GM12878 (cell line): Measurements from ENCODE around the gene SBF2. TPM values are rescaled to one million over a fixed set of nuclear protein-coding genes. Genes with fewer than 3 reads are reported as not detected.
"Not testable (repeated sequence)": the region's sequence is repeated elsewhere in the genome, so short reads cannot be mapped to it uniquely, and the experiment has no call there.

Experiments
- ATAC-seq: fragments of 200-7000 bp; cut with Tn5 transposase; 3 replicates; pipeline ENCODE4 v1.9.1; 2020; ENCODE audit warnings: mild to moderate bottlenecking, moderate library complexity
- BruUV-seq: library from RNA; stranded (reverse); fragments of 400-500 nt; replicated peaks from 2 replicates; lab custom pipeline; 2021; lab: Mats Ljungman, UMichigan
- CTCF ChIA-PET: fragments of 300-600 bp; sonication (Branson Sonifier 250); formaldehyde crosslinking; extraction: SDS; loops from one replicate; lab custom pipeline; 2021; ENCODE audit warnings: inconsistent platforms; lab: Yijun Ruan, JAX
- POLR2A ChIA-PET: fragments of 350-600 bp; formaldehyde crosslinking; extraction: SDS; loops from one replicate; lab custom pipeline; 2021; ENCODE audit warnings: inconsistent platforms; lab: Charles Lee
- RAD21 ChIA-PET: fragments of 300-600 bp; sonication (Branson Sonifier 250); formaldehyde crosslinking; loops from one replicate; lab custom pipeline; 2023; ENCODE audit warnings: antibody characterized with exemption; ENCODE audit not compliant: unreplicated experiment; lab: Charles Lee
- SMC1A ChIA-PET: fragments of 300-600 bp; sonication (Branson Sonifier 250); formaldehyde crosslinking; loops from one replicate; lab custom pipeline; 2023; ENCODE audit not compliant: unreplicated experiment, uncharacterized antibody; lab: Charles Lee
- DNase-seq: peaks from one replicate; pipeline ENCODE4 v3.0.0-alpha.2; 2011; ENCODE audit warnings: low read depth, low spot score
- FAIRE-seq: peaks from 3 replicates; lab custom pipeline; 2011; peaks lifted over from hg19 to GRCh38; lab: Jason Lieb, UNC
- H2AFZ ChIP-seq: 2 replicates; pipeline ENCODE4 v1.6.0; 2011; ENCODE audit warnings: low read depth, low read length, control low read depth; ENCODE audit not compliant: control insufficient read depth
- H3K27ac ChIP-seq: 2 replicates; pipeline ENCODE4 v1.5.1; 2011; ENCODE audit warnings: control low read depth; ENCODE audit not compliant: control insufficient read depth, insufficient read depth
- H3K27me3 ChIP-seq, 2 experiments: replicated peaks in 1 of 2; 2 replicates each; pipeline versions ENCODE4 v1.6.0 to v1.6.1; 2011; ENCODE audit warnings: low read length in 1 of 2; ENCODE audit not compliant: control insufficient read depth in 2 of 2, insufficient read depth in 2 of 2
- H3K36me3 ChIP-seq, 2 experiments: 2 replicates each; pipeline ENCODE4 v1.5.1; 2011; ENCODE audit warnings: low read length in 1 of 2; ENCODE audit not compliant: control insufficient read depth in 2 of 2, insufficient read depth in 2 of 2
- H3K4me1 ChIP-seq: 2 replicates; pipeline ENCODE4 v1.6.1; 2011; ENCODE audit warnings: mild to moderate bottlenecking, low read length, moderate library complexity, mixed read lengths; ENCODE audit not compliant: control insufficient read depth, insufficient read depth
- H3K4me2 ChIP-seq: 2 replicates; pipeline ENCODE4 v1.6.0; 2011; ENCODE audit warnings: control low read depth; ENCODE audit not compliant: control insufficient read depth, insufficient read depth
- H3K4me3 ChIP-seq: fragments of 200-600 bp; sonication (generic); 2 replicates; pipeline ENCODE4 v1.5.1; 2016
- H3K79me2 ChIP-seq: 2 replicates; pipeline ENCODE4 v1.6.0; 2011; ENCODE audit warnings: low read length; ENCODE audit not compliant: control insufficient read depth, insufficient read depth
- H3K9ac ChIP-seq: 2 replicates; pipeline ENCODE4 v1.8.0; 2011; ENCODE audit warnings: low read length, control low read depth, mixed read lengths; ENCODE audit not compliant: control insufficient read depth, insufficient read depth
- H3K9me3 ChIP-seq: replicated peaks from 3 replicates; pipeline ENCODE4 v1.5.1; 2011; ENCODE audit warnings: mild to moderate bottlenecking, low read length; ENCODE audit not compliant: control insufficient read depth, insufficient read depth
- H4K20me1 ChIP-seq: 2 replicates; pipeline ENCODE4 v1.6.0; 2011; ENCODE audit not compliant: control insufficient read depth, insufficient read depth
- BHLHE40 ChIP-seq, 2 experiments: fragments of 450-650 bp in 1 of 2; IDR thresholded peaks; 2 replicates each; pipeline ENCODE4 v1.6.1; 2011 to 2017; ENCODE audit warnings: low read depth in 2 of 2, borderline replicate concordance in 1 of 2, improper control_type of control experiment in 1 of 2, low read length in 1 of 2, mild to moderate bottlenecking in 1 of 2
- ELK1 ChIP-seq: IDR thresholded peaks from 2 replicates; pipeline ENCODE4 v1.6.1; 2012; ENCODE audit warnings: low read depth, low read length, improper control_type of control experiment
- HDAC2 ChIP-seq: fragments of 200-600 bp; sonication (generic); IDR thresholded peaks from 2 replicates; pipeline ENCODE4 v1.6.1; 2017
- MXI1 ChIP-seq: fragments of 150-350 bp; IDR thresholded peaks from 2 replicates; pipeline ENCODE4 v1.6.1; 2011; ENCODE audit warnings: low read depth, mild to moderate bottlenecking, inconsistent platforms, low read length, improper control_type of control experiment
- MYB ChIP-seq: fragments of 150-350 bp; IDR thresholded peaks from 2 replicates; pipeline ENCODE4 v1.6.1; 2014; ENCODE audit warnings: mild to moderate bottlenecking, low read depth, low read length, borderline replicate concordance
- RFX5 ChIP-seq: IDR thresholded peaks from 2 replicates; pipeline ENCODE4 v1.6.1; 2011; ENCODE audit warnings: low read depth, low read length, improper control_type of control experiment
- SMARCA5 ChIP-seq: fragments of 450-650 bp; IDR thresholded peaks from 2 replicates; pipeline ENCODE4 v1.6.1; 2017; ENCODE audit warnings: mild to moderate bottlenecking
- ZBED1 ChIP-seq: IDR thresholded peaks from 2 replicates; pipeline ENCODE4 v1.6.1; 2016; ENCODE audit warnings: borderline replicate concordance
- ZNF217 ChIP-seq: fragments of 450-650 bp; IDR thresholded peaks from 2 replicates; pipeline ENCODE4 v1.6.1; 2017; ENCODE audit warnings: antibody characterized with exemption, mild to moderate bottlenecking
- ZNF24 ChIP-seq: fragments of 450-650 bp; IDR thresholded peaks from 2 replicates; pipeline ENCODE4 v1.6.1; 2017; ENCODE audit warnings: antibody characterized with exemption, mild to moderate bottlenecking
- WGBS: methylation state at CpG from one replicate; pipeline ENCODE4 v1.1.6; 2016; ENCODE audit warnings: low lambda C conversion rate; ENCODE audit not compliant: insufficient replicate concordance, insufficient coverage; ENCODE audit errors: missing lambda C conversion rate; 5-methylcytosine and 5-hydroxymethylcytosine counted together
- in situ Hi-C: fragments of 300-500 bp; cut with MboI; formaldehyde crosslinking; loops from 9 replicates; pipeline ENCODE4 v1.14.3; 2018; ENCODE audit warnings: mixed read lengths
- intact Hi-C: fragments of 100-400 bp; cut with micrococcal nuclease; formaldehyde crosslinking; loops from one replicate; pipeline ENCODE4 v1.14.2; 2022; ENCODE audit not compliant: unreplicated experiment
- polyA plus RNA-seq, 11 experiments: library from polyadenylated mRNA; depleted of rRNA in 4 of 11; unstranded in 6 of 11; stranded (reverse) in 5 of 11; fragments of >200 nt; fragmentation: Nextera tagmentation in 4 of 11; fragmentation: Illumina TruSeq in 1 of 11; extraction: Ambion mirVana in 4 of 11; extraction: Trizol in 1 of 11; gene quantifications; 1 replicate in 1 of 11; 2 replicates in 10 of 11; pipeline versions ENCODE4 v1.2.1 to v1.2.3, GENCODE V29; 2011 to 2016; ENCODE audit warnings: inconsistent platforms in 2 of 11, missing spikeins in 2 of 11, low read depth in 1 of 11
- total RNA-seq, 4 experiments: library from RNA; depleted of rRNA in 3 of 4; stranded (reverse); fragments of >200 nt in 3 of 4; fragmentation: Illumina TruSeq in 1 of 4; extraction: Trizol in 1 of 4; gene quantifications; 2 replicates each; pipeline versions ENCODE4 v1.2.1 to v1.2.3, GENCODE V29; 2013 to 2021
- TF ChIP-seq, protein P1 (sequence below): IDR thresholded peaks from 2 replicates; pipeline ENCODE4 v1.6.1; 2012; ENCODE audit warnings: low read length, inconsistent platforms

Gene SBF2
- total and polyA plus RNA-seq, 10 of the 15 experiments (the other 5 are each of a cell fraction or from before 2014, with no cell fraction given): 0.24 to 2.3 (median 1.1) TPM

DNA sequence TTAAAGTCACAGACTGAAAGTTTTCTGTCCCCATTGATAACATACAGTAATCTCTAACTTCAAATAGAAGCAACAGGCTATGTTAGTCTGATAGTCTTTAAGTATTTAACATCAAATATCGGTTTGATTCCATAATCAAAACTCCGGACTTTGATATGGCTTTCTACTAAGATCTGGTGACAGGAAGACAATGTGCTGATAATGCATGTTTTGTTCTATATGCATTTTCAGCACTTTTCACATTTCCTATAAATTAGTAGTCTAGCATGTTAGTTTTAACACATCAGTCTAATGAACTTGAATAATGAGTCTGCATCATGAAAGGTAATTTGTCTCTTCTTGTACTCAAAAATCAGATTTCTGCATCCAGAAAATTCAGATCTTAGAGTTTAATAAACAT is 252.7 kb downstream of the SBF2 start (continued):
- no peak for TF ChIP-seq ZNF24
- TF ChIP-seq, all 136 proteins: peak for 0

GRCh38 chr11:10038521-10039302 is 255.3 kb downstream of the SBF2 start:
- ChIA-PET CTCF (no interaction called here), RAD21 (no interaction called here), SMC1A (interaction anchor here (1.2 kb wide), 1 partner anchor 10 kb away, joined by 3 read pairs; no protein-coding TSS in a partner anchor), POLR2A (no interaction called here)
- Histone ChIP-seq H3K4me3 (no peak overlapping the region), H4K20me1 (no peaks in the 10 kb centered on the region), H3K4me1 (no peaks in the 10 kb centered on the region), H3K9me3 (no peaks in the 10 kb centered on the region), H3K9ac (no peak overlapping the region), H3K4me2 (no peak overlapping the region), H2AFZ (no peak overlapping the region), H3K36me3 (no peaks in the 10 kb centered on the region), H3K27me3 (no peaks in the 10 kb centered on the region), H3K27ac (no peak overlapping the region), H3K79me2 (no peaks in the 10 kb centered on the region)
- intact Hi-C loops (no loop called here), in situ Hi-C loops (no loop called here)
- no TSS peak for BruUV-seq
- 0% methylated on average over 2 of the region's 2 CpGs for WGBS
- FAIRE-seq: no peak
- ATAC-seq: no peak
- DNase-seq: no peak
- TF ChIP-seq, protein P1, sequence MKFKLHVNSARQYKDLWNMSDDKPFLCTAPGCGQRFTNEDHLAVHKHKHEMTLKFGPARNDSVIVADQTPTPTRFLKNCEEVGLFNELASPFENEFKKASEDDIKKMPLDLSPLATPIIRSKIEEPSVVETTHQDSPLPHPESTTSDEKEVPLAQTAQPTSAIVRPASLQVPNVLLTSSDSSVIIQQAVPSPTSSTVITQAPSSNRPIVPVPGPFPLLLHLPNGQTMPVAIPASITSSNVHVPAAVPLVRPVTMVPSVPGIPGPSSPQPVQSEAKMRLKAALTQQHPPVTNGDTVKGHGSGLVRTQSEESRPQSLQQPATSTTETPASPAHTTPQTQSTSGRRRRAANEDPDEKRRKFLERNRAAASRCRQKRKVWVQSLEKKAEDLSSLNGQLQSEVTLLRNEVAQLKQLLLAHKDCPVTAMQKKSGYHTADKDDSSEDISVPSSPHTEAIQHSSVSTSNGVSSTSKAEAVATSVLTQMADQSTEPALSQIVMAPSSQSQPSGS: no peak
- no peak for TF ChIP-seq ZNF217
- no peak for TF ChIP-seq SMARCA5
- no peak for TF ChIP-seq ELK1
- no peak for TF ChIP-seq HDAC2
- TF ChIP-seq BHLHE40 (IDR thresholded peaks at IDR 0.05; ENCODE audit: borderline replicate concordance in 1 of 2, low read depth in 2 of 2, low read length in 1 of 2): no peak
- TF ChIP-seq ZBED1: no peak
- TF ChIP-seq MYB: no peak
- no peak for TF ChIP-seq RFX5
- TF ChIP-seq MXI1: no peak

- H3K4me1 ChIP-seq, H3K4me2 ChIP-seq, H4K20me1 ChIP-seq, POLR2A ChIA-PET, intact Hi-C loops, in situ Hi-C loops, BruUV-seq, H3K36me3 ChIP-seq, H2AFZ ChIP-seq, RAD21 ChIA-PET, FAIRE-seq, ATAC-seq, DNase-seq, H3K27ac ChIP-seq, H3K27me3 ChIP-seq, H3K9ac ChIP-seq, H3K79me2 ChIP-seq, H3K9me3 ChIP-seq, CTCF ChIA-PET, H3K4me3 ChIP-seq, SMC1A ChIA-PET: not testable (repeated sequence)
- 47% methylated on average over 6 of the region's 6 CpGs for WGBS
Observed at GRCh38 chr11:10035932-10036331, 258.1 kb downstream of the SBF2 start.
